Hepatocyte (in vitro differentiated cells): ENCODE measurements around the gene SLC25A33. TPM values are rescaled to one million over a fixed set of nuclear protein-coding genes. Genes with fewer than 3 reads are reported as not detected.

Experiments used
- DNase-seq: peaks from one replicate; pipeline ENCODE4 v3.0.0-alpha.2; 2016; ENCODE audit warnings: low spot score
- H2AFZ ChIP-seq: fragments of 200-600 bp; sonication (generic); 2 replicates; pipeline ENCODE4 v1.6.0; 2016; ENCODE audit warnings: antibody characterized with exemption, mild to moderate bottlenecking
- H3K27ac ChIP-seq: fragments of 200-600 bp; sonication (generic); 2 replicates; pipeline ENCODE4 v1.5.1; 2016; ENCODE audit warnings: mild to moderate bottlenecking
- H3K27me3 ChIP-seq: fragments of 200-600 bp; sonication (generic); 2 replicates; pipeline ENCODE4 v1.6.1; 2016
- H3K36me3 ChIP-seq: fragments of 200-600 bp; sonication (generic); replicated peaks from 2 replicates; pipeline ENCODE4 v1.5.1; 2016; ENCODE audit warnings: low read depth; ENCODE audit not compliant: insufficient read depth
- H3K4me1 ChIP-seq: fragments of 200-600 bp; sonication (generic); 2 replicates; pipeline ENCODE4 v1.5.1; 2016; ENCODE audit warnings: mild to moderate bottlenecking, moderate library complexity; ENCODE audit not compliant: insufficient read depth
- H3K4me2 ChIP-seq: fragments of 200-600 bp; sonication (generic); 2 replicates; pipeline ENCODE4 v1.6.0; 2016
- H3K4me3 ChIP-seq: fragments of 200-600 bp; sonication (generic); 2 replicates; pipeline ENCODE4 v1.5.1; 2016; ENCODE audit warnings: mild to moderate bottlenecking
- H3K79me2 ChIP-seq: fragments of 200-600 bp; sonication (generic); 2 replicates; pipeline ENCODE4 v1.6.0; 2017; ENCODE audit warnings: mild to moderate bottlenecking
- H3K9me2 ChIP-seq: fragments of 200-600 bp; sonication (generic); replicated peaks from 2 replicates; pipeline ENCODE4 v1.6.0; 2017; ENCODE audit warnings: mild to moderate bottlenecking; ENCODE audit not compliant: insufficient read depth
- H3K9me3 ChIP-seq: fragments of 200-600 bp; sonication (generic); 2 replicates; pipeline ENCODE4 v1.5.1; 2016; ENCODE audit warnings: low read depth, mild to moderate bottlenecking
- H4K20me1 ChIP-seq: fragments of 200-600 bp; sonication (generic); 2 replicates; pipeline ENCODE4 v1.6.0; 2016; ENCODE audit warnings: mild to moderate bottlenecking; ENCODE audit not compliant: insufficient read depth, poor library complexity, severe bottlenecking
- CTCF ChIP-seq: fragments of 200-600 bp; sonication (generic); IDR thresholded peaks from 2 replicates; pipeline ENCODE4 v1.5.1; 2016; ENCODE audit warnings: antibody characterized with exemption, mild to moderate bottlenecking; ENCODE audit not compliant: poor library complexity
- EZH2 ChIP-seq: fragments of 200-600 bp; sonication (generic); IDR thresholded peaks from 2 replicates; pipeline ENCODE4 v1.6.1; 2016; ENCODE audit warnings: antibody characterized with exemption, mild to moderate bottlenecking, borderline replicate concordance
- EZH2phosphoT487 ChIP-seq: fragments of 200-600 bp; sonication (generic); IDR thresholded peaks from one replicate; pipeline ENCODE4 v1.6.1; 2018; ENCODE audit warnings: antibody characterized with exemption, mild to moderate bottlenecking, low read depth, moderate library complexity; ENCODE audit not compliant: unreplicated experiment, severe bottlenecking
- WGBS: methylation state at CpG from one replicate; pipeline ENCODE4 v1.1.6; 2016; ENCODE audit warnings: low lambda C conversion rate; ENCODE audit errors: missing lambda C conversion rate; 5-methylcytosine and 5-hydroxymethylcytosine counted together
- polyA plus RNA-seq: library from polyadenylated mRNA; unstranded; fragments of >200 nt; fragmentation: Nextera tagmentation; extraction: Ambion mirVana; gene quantifications from 2 replicates; pipeline ENCODE4 v1.2.1, GENCODE V29; 2016
- total RNA-seq: library from RNA; depleted of rRNA; stranded (reverse); fragments of >200 nt; gene quantifications from 2 replicates; pipeline ENCODE4 v1.2.3, GENCODE V29; 2014

The SLC25A33 gene
- total and polyA plus RNA-seq, 2 experiments from 2014 or later = 14.4 to 21.7 TPM

GRCh38 chr1:9529190-9529589 lies 10.1 kb upstream of the SLC25A33 start:
- Histone ChIP-seq H3K79me2 (no peaks in the 10 kb centered on the region), H3K4me3 (no peak overlapping the region), H3K9me3 (no peaks in the 10 kb centered on the region), H3K9me2 (no peaks in the 10 kb centered on the region), H3K27me3 (no peaks in the 10 kb centered on the region), H3K36me3 (no peaks in the 10 kb centered on the region), H3K4me2 (no peak overlapping the region), H3K4me1 (peaks cover 9% of the 10 kb centered on the region), H2AFZ (no peak overlapping the region), H3K27ac (no peak overlapping the region), H4K20me1 (no peaks in the 10 kb centered on the region)
- no peak for DNase-seq
- 78% methylated on average over 8 of the region's 8 CpGs for WGBS
- TF ChIP-seq CTCF = no peak
- TF ChIP-seq EZH2phosphoT487 = no peak
- TF ChIP-seq EZH2 = no peak

- Histone ChIP-seq H3K9me3 (no peaks in the 10 kb centered on the region), H3K27me3 (no peaks in the 10 kb centered on the region), H3K79me2 (no peaks in the 10 kb centered on the region), H4K20me1 (no peaks in the 10 kb centered on the region), H2AFZ (no peak overlapping the region), H3K36me3 (no peaks in the 10 kb centered on the region), H3K27ac (no peak overlapping the region), H3K9me2 (no peaks in the 10 kb centered on the region), H3K4me2 (no peak overlapping the region), H3K4me1 (peaks cover 9% of the 10 kb centered on the region), H3K4me3 (no peak overlapping the region)
- no peak for TF ChIP-seq EZH2phosphoT487
- TF ChIP-seq CTCF = no peak
- TF ChIP-seq EZH2 = no peak
- DNase-seq = no peak
- whole genome bisulfite sequencing = 94% methylated on average over 4 of the region's 4 CpGs
Measured at GRCh38 chr1:9530320-9530719, 8.9 kb upstream of the SLC25A33 start.

GRCh38 chr1:9534953-9535352 lies 4.3 kb upstream of the SLC25A33 start:
- DNase-seq = no peak
- no peak overlapping the region for H2AFZ ChIP-seq
- H3K4me3 ChIP-seq = no peak overlapping the region
- H3K79me2 ChIP-seq = no peaks in the 10 kb centered on the region
- H3K36me3 ChIP-seq = no peaks in the 10 kb centered on the region
- H3K9me2 ChIP-seq = no peaks in the 10 kb centered on the region
- H3K27me3 ChIP-seq = no peaks in the 10 kb centered on the region
- TF ChIP-seq EZH2 (no peak), CTCF (no peak), EZH2phosphoT487 (no peak)
- peaks cover 23% of the 10 kb centered on the region for H3K4me1 ChIP-seq
- H4K20me1 ChIP-seq = no peaks in the 10 kb centered on the region
- WGBS = 89% methylated on average over 10 of the region's 10 CpGs
- H3K4me2 ChIP-seq = no peak overlapping the region
- no peaks in the 10 kb centered on the region for H3K9me3 ChIP-seq
- no peak overlapping the region for H3K27ac ChIP-seq

- Histone ChIP-seq H3K4me1 (peaks cover 28% of the 10 kb centered on the region), H3K27me3 (no peaks in the 10 kb centered on the region), H3K4me2 (no peak overlapping the region), H3K4me3 (no peak overlapping the region), H3K79me2 (peaks cover 13% of the 10 kb centered on the region), H4K20me1 (peaks cover 11% of the 10 kb centered on the region), H3K27ac (no peak overlapping the region), H3K36me3 (no peaks in the 10 kb centered on the region), H3K9me2 (no peaks in the 10 kb centered on the region), H3K9me3 (no peaks in the 10 kb centered on the region), H2AFZ (no peak overlapping the region)
- DNase-seq = no peak
- WGBS = 95% methylated on average over 1 of the region's 1 CpG
- TF ChIP-seq EZH2phosphoT487 = no peak
- TF ChIP-seq EZH2 = no peak
- no peak for TF ChIP-seq CTCF
Measured at GRCh38 chr1:9536301-9536700, 3.0 kb upstream of the SLC25A33 start.
